Calu3 (cell line): ENCODE results near the gene HSPA8. TPM values are rescaled to one million over a fixed set of nuclear protein-coding genes. Genes with fewer than 3 reads are reported as not detected.

Experiments used
- BruUV-seq: library from RNA; stranded (reverse); fragments of 400-500 nt; replicated peaks from 2 replicates; lab custom pipeline; 2021; lab: Mats Ljungman, UMichigan
- CTCF ChIA-PET: fragments of 300-600 bp; sonication (Branson Sonifier 250); formaldehyde crosslinking; loops from one replicate; lab custom pipeline; 2022; ENCODE audit warnings: antibody characterized with exemption; lab: Charles Lee
- DNase-seq: peaks from one replicate; pipeline ENCODE4 v3.0.0; 2022
- H3K27ac Mint-ChIP-seq: one replicate; pipeline ENCODE4 v1.8.0; 2022; ENCODE audit warnings: mixed read lengths; ENCODE audit not compliant: unreplicated experiment
- H3K27me3 Mint-ChIP-seq: one replicate; pipeline ENCODE4 v1.8.0; 2022; ENCODE audit warnings: mixed read lengths; ENCODE audit not compliant: unreplicated experiment
- H3K36me3 Mint-ChIP-seq: one replicate; pipeline ENCODE4 v1.8.0; 2022; ENCODE audit warnings: mild to moderate bottlenecking, moderate library complexity, mixed read lengths; ENCODE audit not compliant: insufficient read depth, unreplicated experiment
- H3K4me1 Mint-ChIP-seq: one replicate; pipeline ENCODE4 v1.8.0; 2022; ENCODE audit warnings: mild to moderate bottlenecking, low read depth, mixed read lengths; ENCODE audit not compliant: unreplicated experiment
- H3K4me3 Mint-ChIP-seq: one replicate; pipeline ENCODE4 v1.8.0; 2022; ENCODE audit warnings: mild to moderate bottlenecking, low read depth, moderate library complexity, mixed read lengths; ENCODE audit not compliant: unreplicated experiment
- H3K9me3 Mint-ChIP-seq: one replicate; pipeline ENCODE4 v1.8.0; 2022; ENCODE audit warnings: low read depth, mixed read lengths; ENCODE audit not compliant: unreplicated experiment
- CTCF ChIP-seq: fragments of 200-600 bp; IDR thresholded peaks from one replicate; pipeline ENCODE4 v1.8.0; 2022; ENCODE audit warnings: antibody characterized with exemption; ENCODE audit not compliant: unreplicated experiment
- intact Hi-C: fragments of 100-400 bp; cut with micrococcal nuclease; formaldehyde crosslinking; loops from one replicate; pipeline ENCODE4 v1.10.0; 2022; ENCODE audit not compliant: unreplicated experiment
- total RNA-seq: library from RNA; stranded (reverse); gene quantifications from 2 replicates; pipeline ENCODE4 v1.2.3, GENCODE V29; 2022

Gene HSPA8
- total RNA-seq, 1 experiment from 2014 or later, result 1,624 TPM

GRCh38 chr11:123104697-123105096 lies 42.8 kb upstream of the HSPA8 start:
- intact Hi-C loops, result no loop called here
- DNase-seq, result no peak
- no peak overlapping the region for H3K4me3 Mint-ChIP-seq
- H3K27ac Mint-ChIP-seq, result no peak overlapping the region
- BruUV-seq, result no TSS peak
- peaks cover 10% of the 10 kb centered on the region for H3K27me3 Mint-ChIP-seq
- H3K36me3 Mint-ChIP-seq, result no peaks in the 10 kb centered on the region
- no peak for TF ChIP-seq CTCF
- H3K4me1 Mint-ChIP-seq, result no peaks in the 10 kb centered on the region
- CTCF ChIA-PET, result interaction anchor here (2.5 kb wide), 1 partner anchor 157 kb away, joined by 19 read pairs; no protein-coding TSS in a partner anchor
- no peaks in the 10 kb centered on the region for H3K9me3 Mint-ChIP-seq

GRCh38 chr11:123103326-123103980 lies 41.5 kb upstream of the HSPA8 start:
- Mint-ChIP-seq H3K27ac (no peak overlapping the region), H3K27me3 (peaks cover 19% of the 10 kb centered on the region), H3K9me3 (no peaks in the 10 kb centered on the region), H3K4me3 (no peak overlapping the region), H3K4me1 (no peaks in the 10 kb centered on the region), H3K36me3 (no peaks in the 10 kb centered on the region)
- CTCF ChIA-PET, result interaction anchor here (0.8 to 2.5 kb wide), 4 partner anchors 8 to 158 kb away, joined by 4 to 19 read pairs (median 12); no protein-coding TSS in a partner anchor
- BruUV-seq, result no TSS peak
- DNase-seq, result peak; percentile 20
- peak; percentile 42 for TF ChIP-seq CTCF
- intact Hi-C loops, result no loop called here

- CTCF ChIA-PET, result no interaction called here
- no peak for DNase-seq
- BruUV-seq, result no TSS peak
- intact Hi-C loops, result no loop called here
- H3K36me3 Mint-ChIP-seq, result no peaks in the 10 kb centered on the region
- peaks cover 29% of the 10 kb centered on the region for H3K27me3 Mint-ChIP-seq
- H3K27ac Mint-ChIP-seq, result no peak overlapping the region
- no peaks in the 10 kb centered on the region for H3K9me3 Mint-ChIP-seq
- H3K4me1 Mint-ChIP-seq, result no peaks in the 10 kb centered on the region
- no peak overlapping the region for H3K4me3 Mint-ChIP-seq
- no peak for TF ChIP-seq CTCF
Observed at GRCh38 chr11:123100379-123101085, 38.6 kb upstream of the HSPA8 start.

GRCh38 chr11:123098990-123099389 lies 37.1 kb upstream of the HSPA8 start:
- no peak overlapping the region for H3K27ac Mint-ChIP-seq
- CTCF ChIA-PET, result no interaction called here
- intact Hi-C loops, result no loop called here

More at GRCh38 chr11:123098990-123099389, 37.1 kb upstream of the HSPA8 start:
- H3K9me3 Mint-ChIP-seq, result no peaks in the 10 kb centered on the region
- no peak for TF ChIP-seq CTCF
- H3K27me3 Mint-ChIP-seq, result peaks cover 29% of the 10 kb centered on the region
- DNase-seq, result no peak
- no peaks in the 10 kb centered on the region for H3K4me1 Mint-ChIP-seq
- no peaks in the 10 kb centered on the region for H3K36me3 Mint-ChIP-seq
- no peak overlapping the region for H3K4me3 Mint-ChIP-seq
- no TSS peak for BruUV-seq
